Panc1 (cell line): Measurements from ENCODE around the gene INCA1. TPM values are rescaled to one million over a fixed set of nuclear protein-coding genes. Genes with fewer than 3 reads are reported as not detected.

Experiments
- ATAC-seq: fragments of 200-7000 bp; cut with Tn5 transposase; 2 replicates; pipeline ENCODE4 v1.9.1; 2020; ENCODE audit warnings: mild to moderate bottlenecking, moderate library complexity
- BruUV-seq: library from RNA; stranded (reverse); fragments of 400-500 nt; replicated peaks from 2 replicates; lab custom pipeline; 2021; lab: Mats Ljungman, UMichigan
- CTCF ChIA-PET: fragments of 300-600 bp; sonication (Branson Sonifier 250); formaldehyde crosslinking; loops from one replicate; lab custom pipeline; 2022; ENCODE audit warnings: antibody characterized with exemption; lab: Charles Lee
- POLR2A ChIA-PET: fragments of 300-600 bp; sonication (Branson Sonifier 250); formaldehyde crosslinking; loops from one replicate; lab custom pipeline; 2022; ENCODE audit warnings: antibody characterized with exemption; lab: Charles Lee
- DNase-seq: peaks from one replicate; pipeline ENCODE4 v3.0.0-alpha.2; 2010; ENCODE audit warnings: low read depth, low spot score
- H3K27ac ChIP-seq: 2 replicates; pipeline ENCODE4 v1.5.1; 2011; ENCODE audit warnings: mild to moderate bottlenecking, low read length, inconsistent platforms
- H3K27me3 ChIP-seq: fragments of 200-500 bp; sonication (Bioruptor generic); 2 replicates; pipeline ENCODE4 v1.6.0; 2014; ENCODE audit warnings: low read length, inconsistent platforms; ENCODE audit not compliant: control insufficient read depth, insufficient read depth
- H3K36me3 ChIP-seq: fragments of 200-500 bp; sonication (Bioruptor generic); 2 replicates; pipeline ENCODE4 v1.5.1; 2014; ENCODE audit warnings: inconsistent platforms, mild to moderate bottlenecking, low read length, moderate library complexity; ENCODE audit not compliant: control insufficient read depth, insufficient read depth
- H3K4me1 ChIP-seq: 2 replicates; pipeline ENCODE4 v1.5.1; 2011; ENCODE audit warnings: inconsistent platforms, mild to moderate bottlenecking, low read length, moderate library complexity; ENCODE audit not compliant: control insufficient read depth, insufficient read depth
- H3K4me3 ChIP-seq, 2 experiments: 2 replicates each; pipeline ENCODE4 v1.5.1; 2011 to 2012; ENCODE audit warnings: low read depth in 2 of 2, low read length in 2 of 2, mild to moderate bottlenecking in 2 of 2, inconsistent platforms in 1 of 2, moderate library complexity in 1 of 2
- H3K9me3 ChIP-seq: fragments of 200-500 bp; sonication (Bioruptor generic); 2 replicates; pipeline ENCODE4 v1.5.1; 2014; ENCODE audit warnings: low read depth, mild to moderate bottlenecking, inconsistent platforms, low read length, moderate library complexity; ENCODE audit not compliant: control insufficient read depth, insufficient read depth
- POLR2AphosphoS5 ChIP-seq: IDR thresholded peaks from 2 replicates; pipeline ENCODE4 v1.6.1; 2012; ENCODE audit warnings: mild to moderate bottlenecking, low read depth, low read length, moderate library complexity
- REST ChIP-seq, 2 experiments: IDR thresholded peaks; 2 replicates each; pipeline ENCODE4 v1.6.1; 2011 to 2012; ENCODE audit warnings: low read depth in 2 of 2, control low read depth in 1 of 2, low read length in 1 of 2, mild to moderate bottlenecking in 1 of 2, moderate library complexity in 1 of 2; ENCODE audit not compliant: insufficient read depth in 1 of 2
- SIN3A ChIP-seq: IDR thresholded peaks from 2 replicates; pipeline ENCODE4 v1.6.1; 2012; ENCODE audit warnings: low read depth, mild to moderate bottlenecking, low read length, moderate library complexity, borderline replicate concordance; ENCODE audit not compliant: insufficient read depth
- TCF7L2 ChIP-seq: IDR thresholded peaks from 2 replicates; pipeline ENCODE4 v1.6.1; 2011; ENCODE audit warnings: mild to moderate bottlenecking, low read depth, low read length, inconsistent platforms
- in situ Hi-C: cut with HindIII; loops from 2 replicates; pipeline ENCODE4 v1.10.0; 2016; ENCODE audit warnings: low sequenced_read_pairs, low pct_unique_long_range_greater_than_20kb
- intact Hi-C: fragments of 100-400 bp; cut with micrococcal nuclease; formaldehyde crosslinking; loops from one replicate; pipeline ENCODE4 v1.10.0; 2022; ENCODE audit not compliant: unreplicated experiment
- total RNA-seq: library from RNA; stranded (reverse); gene quantifications from one replicate; pipeline ENCODE4 v1.2.1, GENCODE V29; 2021; ENCODE audit not compliant: unreplicated experiment
- TF ChIP-seq, protein P1 (sequence below): fragments of 450-650 bp; IDR thresholded peaks from 2 replicates; pipeline ENCODE4 v1.5.1; 2017; ENCODE audit warnings: mild to moderate bottlenecking

Gene INCA1
- total RNA-seq, 1 experiment from 2014 or later: 1.7 TPM

DNA sequence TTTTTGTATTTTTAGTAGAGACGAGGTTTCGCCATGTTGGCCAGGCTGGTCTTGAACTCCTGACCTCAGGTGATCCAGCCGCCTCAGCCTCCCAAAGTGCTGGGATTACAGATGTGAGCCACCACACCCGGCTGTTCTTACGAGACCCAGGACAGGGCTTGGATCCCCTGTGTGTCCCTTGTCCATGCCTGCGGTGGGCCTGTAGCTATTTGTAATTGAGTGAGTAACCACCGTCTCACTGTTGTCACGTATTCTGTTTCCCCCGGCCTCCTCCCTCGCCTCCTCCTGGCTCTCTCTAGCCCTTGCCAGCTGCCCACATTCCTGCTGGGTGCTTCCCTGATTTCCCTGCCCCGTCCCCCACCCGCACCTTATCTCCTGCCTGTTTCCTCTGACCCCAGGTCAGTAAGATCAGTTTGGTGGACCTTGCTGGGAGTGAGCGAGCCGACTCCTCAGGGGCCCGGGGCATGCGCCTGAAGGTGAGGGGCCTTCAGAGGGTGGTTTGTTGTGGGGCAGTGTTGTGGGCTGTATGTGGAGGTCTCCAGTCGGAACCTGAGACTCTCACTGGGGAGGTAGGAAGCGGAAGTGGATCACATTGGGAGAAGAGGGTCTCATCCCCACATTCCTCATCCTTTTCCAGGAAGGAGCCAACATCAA, 6.0 kb upstream of the INCA1 start:
- CTCF ChIA-PET: no interaction called here
- TF ChIP-seq, protein P1, sequence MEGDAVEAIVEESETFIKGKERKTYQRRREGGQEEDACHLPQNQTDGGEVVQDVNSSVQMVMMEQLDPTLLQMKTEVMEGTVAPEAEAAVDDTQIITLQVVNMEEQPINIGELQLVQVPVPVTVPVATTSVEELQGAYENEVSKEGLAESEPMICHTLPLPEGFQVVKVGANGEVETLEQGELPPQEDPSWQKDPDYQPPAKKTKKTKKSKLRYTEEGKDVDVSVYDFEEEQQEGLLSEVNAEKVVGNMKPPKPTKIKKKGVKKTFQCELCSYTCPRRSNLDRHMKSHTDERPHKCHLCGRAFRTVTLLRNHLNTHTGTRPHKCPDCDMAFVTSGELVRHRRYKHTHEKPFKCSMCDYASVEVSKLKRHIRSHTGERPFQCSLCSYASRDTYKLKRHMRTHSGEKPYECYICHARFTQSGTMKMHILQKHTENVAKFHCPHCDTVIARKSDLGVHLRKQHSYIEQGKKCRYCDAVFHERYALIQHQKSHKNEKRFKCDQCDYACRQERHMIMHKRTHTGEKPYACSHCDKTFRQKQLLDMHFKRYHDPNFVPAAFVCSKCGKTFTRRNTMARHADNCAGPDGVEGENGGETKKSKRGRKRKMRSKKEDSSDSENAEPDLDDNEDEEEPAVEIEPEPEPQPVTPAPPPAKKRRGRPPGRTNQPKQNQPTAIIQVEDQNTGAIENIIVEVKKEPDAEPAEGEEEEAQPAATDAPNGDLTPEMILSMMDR: no peak
- TF ChIP-seq REST (IDR thresholded peaks at IDR 0.05; ENCODE audit: insufficient read depth in 1 of 2, low read depth in 2 of 2, low read length in 1 of 2) (no peak), POLR2AphosphoS5 (no peak), SIN3A (no peak), TCF7L2 (no peak)
- peaks cover 10% of the 10 kb centered on the region for H3K36me3 ChIP-seq

DNA sequence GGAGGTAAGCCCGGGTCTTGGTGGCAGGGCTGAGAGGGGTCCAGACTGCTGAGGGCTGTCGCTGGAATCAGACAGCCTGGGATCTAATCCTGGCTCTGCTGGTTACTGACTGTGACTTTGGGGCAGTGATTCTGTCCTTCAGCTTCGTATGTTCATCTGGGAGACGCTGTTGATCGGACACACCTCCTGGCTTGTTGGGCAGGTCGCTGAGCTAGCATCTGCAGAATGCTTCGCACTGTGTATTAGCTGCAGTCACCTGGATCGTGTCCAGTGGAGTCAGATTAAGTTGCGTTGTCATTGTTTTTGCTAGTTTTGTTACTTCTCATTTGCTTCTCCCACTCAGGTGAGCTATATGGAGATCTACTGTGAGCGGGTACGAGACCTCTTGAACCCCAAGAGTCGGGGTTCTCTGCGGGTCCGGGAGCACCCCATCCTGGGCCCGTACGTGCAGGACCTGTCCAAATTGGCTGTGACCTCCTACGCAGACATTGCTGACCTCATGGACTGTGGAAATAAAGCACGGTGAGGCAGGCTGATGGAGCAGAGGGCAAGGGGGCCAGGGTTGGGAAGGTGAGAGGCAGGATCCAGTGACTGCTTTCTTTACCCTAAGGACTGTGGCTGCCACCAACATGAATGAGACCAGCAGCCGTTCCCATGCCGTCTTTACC, 4.9 kb upstream of the INCA1 start:
- H3K4me1 ChIP-seq: no peaks in the 10 kb centered on the region
- DNase-seq: no peak
- H3K36me3 ChIP-seq: peaks cover 8% of the 10 kb centered on the region
- H3K27ac ChIP-seq: no peak overlapping the region
- no TSS peak for BruUV-seq
- intact Hi-C loops: no loop called here
- no peak overlapping the region for H3K4me3 ChIP-seq
- H3K9me3 ChIP-seq: no peaks in the 10 kb centered on the region
- ChIA-PET CTCF (no interaction called here), POLR2A (interaction anchor here (0.6 kb wide), 1 partner anchor 17 kb away, joined by 3 read pairs; no protein-coding TSS in a partner anchor)
- TF ChIP-seq, protein P1: no peak
- TF ChIP-seq SIN3A (no peak), TCF7L2 (no peak), REST (IDR thresholded peaks at IDR 0.05; ENCODE audit: insufficient read depth in 1 of 2, low read depth in 2 of 2, low read length in 1 of 2) (no peak), POLR2AphosphoS5 (no peak)
- no peaks in the 10 kb centered on the region for H3K27me3 ChIP-seq
- no peak for ATAC-seq
- in situ Hi-C loops: no loop called here

More for the DNA sequence above, 6.0 kb upstream of the INCA1 start:
- H3K9me3 ChIP-seq: no peaks in the 10 kb centered on the region
- in situ Hi-C loops (no loop called here), intact Hi-C loops (no loop called here)
- no peak overlapping the region for H3K4me3 ChIP-seq
- POLR2A ChIA-PET: no interaction called here
- no peak overlapping the region for H3K27ac ChIP-seq
- ATAC-seq (no peak), DNase-seq (no peak)
- H3K27me3 ChIP-seq: no peaks in the 10 kb centered on the region
- BruUV-seq: no TSS peak
- H3K4me1 ChIP-seq: no peaks in the 10 kb centered on the region
